ENCODE results near the gene ZNF518B.

The ZNF518B gene

DNA sequence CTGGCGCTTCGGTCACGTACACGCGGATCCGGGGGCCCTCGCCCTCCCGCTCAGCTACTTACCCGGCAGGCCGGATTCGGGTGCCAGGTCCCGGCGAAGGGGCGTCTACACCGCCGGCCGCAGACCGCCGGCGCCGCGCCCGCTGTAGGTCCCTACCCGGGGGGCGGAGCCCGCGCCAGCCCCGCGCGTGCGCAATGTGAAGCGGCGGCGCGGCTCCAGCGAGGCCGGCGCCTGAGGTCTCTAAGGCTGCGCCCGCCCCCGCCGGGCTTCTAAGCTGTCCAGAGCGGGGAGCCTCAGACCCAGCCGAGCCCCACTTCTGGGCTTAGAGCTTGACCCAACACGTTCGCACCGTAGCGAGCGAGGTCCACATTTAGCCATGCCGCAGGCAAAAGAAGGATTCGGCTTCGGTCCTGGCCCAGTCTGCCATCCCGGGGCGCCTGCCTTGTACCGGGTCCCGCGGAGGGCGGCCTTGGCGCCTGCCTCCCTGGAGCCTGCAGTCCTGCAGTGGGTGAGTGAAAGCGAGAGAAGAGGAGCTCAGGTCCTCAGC is at the start of gene ZNF518B:
ZNF518B (minus strand) TSS at position 172 of the 547 bp plus-strand sequence. CDS start 11,098 bp downstream, outside the sequence.
- DNase-seq: peak; percentile 64 to 84 (median 71)

- DNase-seq: no peak
Observed at GRCh38 chr4:10506077-10506476, 48.9 kb upstream of the ZNF518B start.

DNA sequence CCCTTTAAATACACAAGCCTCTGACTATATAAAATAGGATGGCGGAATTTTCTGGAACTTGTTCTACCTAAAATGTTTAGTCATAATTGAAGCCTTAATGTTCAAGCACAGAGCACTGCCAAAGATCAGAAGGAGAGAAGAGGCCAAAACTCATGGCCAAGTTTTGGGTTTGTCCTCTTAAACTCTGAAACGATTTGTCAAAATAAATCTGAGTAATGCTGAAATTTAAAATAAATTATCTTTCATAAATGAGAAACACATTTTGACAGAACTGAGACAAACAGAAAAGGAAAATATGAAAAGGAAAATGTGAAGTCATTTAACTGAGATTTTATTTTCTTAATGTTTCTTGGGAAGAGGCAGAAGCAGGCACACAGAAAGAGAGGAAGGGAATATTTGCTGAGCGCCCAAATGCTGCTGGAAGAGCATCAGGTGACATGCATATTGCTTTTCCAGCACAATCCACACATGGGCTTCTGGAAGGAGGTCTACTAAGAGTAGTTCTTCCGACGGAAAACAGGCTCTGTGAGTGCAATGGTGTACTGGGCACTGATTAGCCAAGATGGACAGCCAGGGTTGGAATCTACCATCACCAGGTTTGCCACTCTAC is 47.4 kb upstream of the ZNF518B start:
- DNase-seq: no peak

DNA sequence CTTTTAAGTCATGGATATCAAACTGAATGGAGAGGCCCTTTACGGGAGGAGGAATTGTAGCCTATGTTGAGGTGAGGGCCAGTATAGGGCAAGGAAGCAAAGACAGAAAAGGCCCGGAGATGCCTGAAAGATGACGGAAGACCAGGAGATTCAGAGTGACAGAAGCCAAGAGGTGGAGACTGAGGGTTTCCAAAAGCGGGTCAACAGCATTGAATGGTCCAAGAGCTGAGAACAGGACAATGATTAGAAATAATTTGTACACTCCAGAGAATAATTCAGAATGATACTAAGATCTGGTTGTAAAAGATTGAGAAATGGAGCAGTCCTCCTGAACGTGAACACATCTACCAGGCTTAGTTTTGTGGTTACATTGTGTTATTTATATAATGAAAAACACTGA is 45.5 kb upstream of the ZNF518B start:
- DNase-seq: no peak

DNA sequence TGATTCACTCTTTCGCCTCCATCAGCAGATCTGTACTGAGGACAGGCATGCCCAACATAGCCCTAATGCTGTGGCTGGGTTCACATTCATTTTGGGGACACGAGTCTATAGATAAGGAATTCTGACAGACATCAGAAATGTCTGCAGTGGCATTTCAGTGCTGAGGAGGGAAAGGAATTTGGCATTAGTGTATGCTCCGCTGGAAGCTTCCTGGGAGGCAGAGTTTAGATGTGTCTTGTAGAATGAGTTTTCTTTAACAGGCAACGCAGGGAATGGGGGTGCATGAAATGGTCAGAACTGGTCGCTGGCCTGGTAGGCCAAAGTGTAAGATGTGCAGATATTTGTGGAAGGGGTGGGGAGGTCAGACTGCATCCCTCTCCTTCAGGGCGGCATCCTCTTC is 43.5 kb upstream of the ZNF518B start:
- no peak for DNase-seq

DNA sequence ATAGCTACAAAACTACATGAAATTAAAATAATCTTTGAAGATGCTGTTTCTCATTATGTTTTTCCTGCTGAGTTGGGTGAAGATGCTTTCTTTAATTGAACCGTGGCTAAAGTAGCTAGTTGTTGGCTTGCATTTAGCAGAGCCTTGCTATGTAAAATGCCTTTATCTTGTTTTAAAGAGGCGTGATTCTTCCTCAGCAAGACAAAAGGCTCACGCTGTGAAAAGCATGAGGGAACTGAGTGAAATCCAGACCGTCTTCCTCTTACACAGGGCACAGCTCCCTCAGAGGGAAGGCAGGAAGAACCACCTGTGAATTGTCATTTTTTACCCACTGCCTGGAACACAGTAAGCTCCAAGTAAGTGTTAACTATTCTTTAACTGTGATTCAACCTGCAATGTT is 39.0 kb upstream of the ZNF518B start:
- no peak for DNase-seq

DNA sequence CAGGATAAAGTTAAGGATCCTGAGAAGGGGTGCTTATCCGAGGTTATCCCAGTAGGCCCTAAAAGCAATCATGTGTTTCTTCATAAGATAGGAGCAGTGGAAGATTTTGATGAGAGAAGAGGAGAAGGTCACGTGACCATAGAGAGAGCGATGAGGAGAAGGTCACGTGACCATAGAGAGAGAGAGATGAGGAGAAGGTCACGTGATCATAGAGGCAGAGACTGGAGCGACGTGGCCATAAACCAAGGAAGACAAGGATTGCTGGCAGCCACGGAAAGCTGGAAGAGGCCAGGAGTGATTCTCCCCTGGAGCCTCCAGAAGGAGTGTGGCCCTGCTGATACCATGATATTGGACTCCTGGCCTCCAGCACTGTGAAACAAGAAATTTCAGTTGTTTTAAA is 38.4 kb upstream of the ZNF518B start:
- DNase-seq: no peak

DNA sequence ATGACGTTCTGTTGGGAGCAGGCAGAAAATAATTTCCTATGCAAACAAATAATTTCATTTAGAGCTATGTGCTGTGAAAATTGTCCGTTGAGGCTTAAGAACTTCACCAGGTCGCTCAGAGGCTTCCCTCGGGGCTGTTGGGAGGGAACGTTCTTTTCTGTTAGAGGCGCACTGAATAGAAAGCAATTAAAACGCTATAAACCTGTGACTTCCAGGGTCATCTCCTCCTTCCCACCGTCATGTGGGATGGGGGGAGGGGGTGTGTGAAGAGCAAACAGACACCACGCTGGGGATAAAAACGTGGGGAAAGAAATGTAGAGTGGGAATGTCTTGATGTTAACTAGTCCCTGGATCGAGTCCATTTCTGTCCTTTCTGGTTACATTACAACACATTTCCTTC is 35.2 kb upstream of the ZNF518B start:
- DNase-seq: no peak

DNA sequence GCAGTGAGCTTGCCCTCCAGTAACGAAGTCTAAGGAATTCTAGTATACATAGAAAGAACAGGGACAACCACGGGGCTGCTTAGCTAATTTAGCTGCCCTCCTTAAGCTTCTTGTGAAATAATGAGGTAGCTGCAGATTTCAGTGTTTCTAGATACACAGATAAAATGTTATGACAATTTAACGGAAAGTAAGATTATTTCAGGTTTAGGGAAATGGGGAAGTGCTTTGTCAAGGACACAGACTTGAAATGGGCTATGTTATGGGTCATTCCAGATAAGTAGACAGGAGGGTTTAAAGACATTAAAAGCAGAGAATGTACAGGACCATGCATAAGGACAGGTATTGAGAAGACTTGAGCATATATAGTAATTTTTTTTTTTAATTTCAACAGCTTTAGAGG is 34.2 kb upstream of the ZNF518B start:
- no peak for DNase-seq

DNA sequence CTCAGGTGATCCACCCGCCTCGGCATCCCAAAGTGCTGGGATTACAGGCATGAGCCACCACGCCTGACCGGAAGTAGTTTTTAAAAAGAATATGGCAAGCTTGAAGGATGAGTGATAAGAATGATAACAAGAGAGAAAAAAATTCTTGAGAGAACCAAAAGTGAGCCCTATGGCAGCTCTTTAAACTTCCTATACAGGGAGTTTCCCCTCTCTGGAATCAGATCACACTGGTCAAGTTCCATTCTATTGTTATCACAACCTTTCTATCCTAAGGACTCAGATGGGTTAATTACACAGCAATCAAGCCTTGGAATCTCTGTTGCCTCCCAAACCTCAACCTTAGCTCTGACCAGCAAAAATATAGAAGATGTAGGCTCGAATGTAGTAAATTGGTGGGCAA is 33.8 kb upstream of the ZNF518B start:
- DNase-seq: no peak

- no peak for DNase-seq
Observed at GRCh38 chr4:10482913-10483312, 25.7 kb upstream of the ZNF518B start.

GRCh38 chr4:10480616-10481015 is 23.4 kb upstream of the ZNF518B start:
- DNase-seq: no peak

DNA sequence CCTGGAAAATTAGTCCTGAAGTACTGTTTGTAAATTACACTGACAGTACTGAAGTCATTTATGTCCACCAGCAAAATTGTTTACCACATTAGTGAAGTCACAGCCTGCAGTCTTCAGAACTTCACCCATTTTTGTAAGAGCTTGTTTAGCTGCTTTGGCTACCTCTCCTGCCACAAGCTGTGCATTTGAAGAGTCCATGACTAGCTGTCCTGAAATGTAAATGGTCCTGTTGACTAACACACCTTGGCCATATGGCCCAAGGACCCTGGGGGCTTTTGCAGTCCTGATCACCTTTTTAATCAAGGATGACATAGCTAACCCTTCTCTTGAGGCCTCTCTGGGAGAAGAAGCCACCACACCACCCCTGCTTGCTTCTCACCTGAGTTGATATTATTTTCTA is 21.4 kb upstream of the ZNF518B start:
- DNase-seq: no peak

DNA sequence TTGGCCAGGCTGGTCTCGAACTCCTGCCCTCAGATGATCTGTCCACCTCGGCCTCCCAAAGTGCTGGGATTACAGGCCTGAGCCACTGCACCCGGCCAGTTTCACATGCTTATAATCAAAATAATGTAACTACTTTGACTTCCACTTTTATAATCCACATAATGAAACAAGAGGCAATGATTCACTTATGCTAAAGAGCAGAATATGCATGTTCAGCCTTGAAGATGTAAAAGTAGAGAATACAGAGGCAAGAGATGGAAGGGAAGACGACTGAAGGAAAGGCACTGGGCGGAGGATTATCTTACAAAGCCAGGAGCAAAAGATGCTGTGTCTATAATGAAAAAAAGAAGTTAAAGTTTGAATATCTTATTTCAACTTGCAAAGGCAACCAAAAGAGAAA is 13.3 kb upstream of the ZNF518B start:
- DNase-seq: no peak

GRCh38 chr4:10466161-10466560 is 8.9 kb upstream of the ZNF518B start:
- no peak for DNase-seq

- DNase-seq: no peak
Observed at GRCh38 chr4:10462876-10463275, 5.7 kb upstream of the ZNF518B start.

- peak in 1 of 6 experiments; percentile 11 for DNase-seq
Observed at GRCh38 chr4:10461850-10462400, 4.7 kb upstream of the ZNF518B start.

GRCh38 chr4:10461091-10461849 is 4.0 kb upstream of the ZNF518B start:
- peak; percentile 50 to 84 (median 59) for DNase-seq

GRCh38 chr4:10460313-10461047 is 3.3 kb upstream of the ZNF518B start:
- no peak for DNase-seq

GRCh38 chr4:10459305-10459704 is 2.1 kb upstream of the ZNF518B start:
- DNase-seq: no peak

DNA sequence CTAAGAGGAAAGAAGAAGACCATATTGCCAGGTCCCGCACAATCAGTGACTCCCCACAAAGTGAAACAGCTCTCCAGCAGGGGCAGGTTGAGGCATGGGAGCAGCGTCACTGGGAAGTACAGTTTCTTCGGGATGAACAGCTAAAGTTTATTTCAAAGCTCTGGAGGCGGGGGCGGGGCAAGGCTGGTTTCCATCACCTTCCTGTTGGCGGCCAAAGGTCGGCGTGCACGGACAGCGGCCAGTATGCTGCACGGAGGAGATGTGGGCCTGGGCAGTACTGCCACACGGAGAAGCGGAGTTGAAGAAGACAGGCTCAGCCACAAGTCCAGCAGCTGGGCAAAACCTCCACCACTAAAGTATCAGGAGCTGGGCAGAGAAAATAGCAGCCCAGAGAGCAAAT is 951 bp upstream of the ZNF518B start:
- DNase-seq: no peak

GRCh38 chr4:10456595-10457254 is 501 bp downstream of the ZNF518B start:
- DNase-seq: peak; percentile 22 to 71 (median 46)

DNA sequence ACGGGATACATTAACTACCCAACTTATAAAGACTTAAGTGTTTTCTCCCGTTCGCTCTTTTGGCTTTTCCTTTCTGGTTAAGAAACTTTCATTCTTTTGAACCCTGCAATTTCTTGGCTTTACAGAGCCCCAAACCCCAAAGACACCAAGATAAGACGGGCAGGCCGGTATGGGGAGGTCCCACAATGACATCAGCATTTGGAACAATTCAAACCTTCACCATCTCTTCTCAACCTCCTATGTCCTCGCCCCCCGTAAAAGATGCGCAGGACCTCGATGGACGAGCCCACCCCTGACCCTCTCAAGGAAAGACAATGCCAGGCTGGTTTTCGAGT is 999 bp downstream of the ZNF518B start:
- DNase-seq: no peak
